B cell (primary cell): ENCODE data around the gene TMEM150C. TPM values are rescaled to one million over a fixed set of nuclear protein-coding genes. Genes with fewer than 3 reads are reported as not detected.

Source experiments
- ATAC-seq: fragments of 200-7000 bp; cut with Tn5 transposase; one replicate; pipeline ENCODE4 v1.10.0; 2021; ENCODE audit warnings: low read depth, mild to moderate bottlenecking, moderate number of reproducible peaks, moderate library complexity
- CTCF ChIA-PET: fragments of 350-600 bp; sonication (Branson Sonifier 250); formaldehyde crosslinking; loops from one replicate; lab custom pipeline; 2021; ENCODE audit warnings: antibody characterized with exemption, inconsistent platforms; lab: Charles Lee
- POLR2A ChIA-PET: fragments of 350-600 bp; sonication (Branson Sonifier 250); formaldehyde crosslinking; loops from one replicate; lab custom pipeline; 2021; ENCODE audit warnings: antibody characterized with exemption; lab: Charles Lee
- DNase-seq: peaks from one replicate; pipeline ENCODE4 v3.0.0; 2013
- H2AFZ ChIP-seq: 2 replicates; pipeline ENCODE4 v1.6.1; 2012; ENCODE audit warnings: mild to moderate bottlenecking, low read depth, low read length; ENCODE audit not compliant: insufficient read depth, poor library complexity, severe bottlenecking
- H3K27ac ChIP-seq, 2 donors: 1 replicate in 1 of 2; 2 replicates in 1 of 2; pipeline ENCODE4 v1.5.1; 2012 to 2013; ENCODE audit warnings: low read length in 2 of 2, mild to moderate bottlenecking in 2 of 2, moderate library complexity in 1 of 2
- H3K27me3 ChIP-seq, 4 experiments: fragments of 200-600 bp in 1 of 4; sonication (generic) in 1 of 4; replicated peaks in 1 of 4; 1 replicate in 2 of 4; 2 replicates in 2 of 4; pipeline versions ENCODE4 v1.6.1 to v1.7.0; 2013 to 2016; ENCODE audit warnings: low read length in 3 of 4, mild to moderate bottlenecking in 2 of 4, mixed read lengths in 1 of 4, moderate library complexity in 1 of 4; ENCODE audit not compliant: insufficient read depth in 4 of 4, control insufficient read depth in 3 of 4; ENCODE audit errors: control extremely low read depth in 1 of 4
- H3K36me3 ChIP-seq, 2 experiments: replicated peaks in 1 of 2; 1 replicate in 1 of 2; 2 replicates in 1 of 2; pipeline versions ENCODE4 v1.6.1 to v1.7.1; 2013; ENCODE audit warnings: low read length in 1 of 2; ENCODE audit not compliant: insufficient read depth in 2 of 2, control insufficient read depth in 1 of 2; ENCODE audit errors: control extremely low read depth in 1 of 2, extremely low read depth in 1 of 2
- H3K4me1 ChIP-seq, 2 donors: fragments of 200-600 bp in 1 of 2; sonication (generic) in 1 of 2; 1 replicate in 1 of 2; 2 replicates in 1 of 2; pipeline versions ENCODE4 v1.5.1 to v1.6.1; 2013 to 2017; ENCODE audit warnings: low read length in 2 of 2; ENCODE audit not compliant: control insufficient read depth in 2 of 2, insufficient read depth in 2 of 2
- H3K4me2 ChIP-seq: replicated peaks from 2 replicates; pipeline ENCODE3; 2012; ENCODE audit warnings: mild to moderate bottlenecking, low read depth, low read length; ENCODE audit not compliant: poor library complexity, severe bottlenecking
- H3K4me3 ChIP-seq, 5 experiments: fragments of 200-600 bp in 1 of 5; sonication (generic) in 1 of 5; 1 replicate in 3 of 5; 2 replicates in 2 of 5; pipeline versions ENCODE4 v1.5.1 to v1.7.0; 2011 to 2016; ENCODE audit warnings: low read length in 4 of 5, mild to moderate bottlenecking in 4 of 5, low read depth in 2 of 5, control low read depth in 1 of 5, moderate library complexity in 1 of 5; ENCODE audit not compliant: insufficient read depth in 1 of 5; ENCODE audit errors: control extremely low read depth in 1 of 5, extremely low read depth in 1 of 5
- H3K79me2 ChIP-seq: fragments of 200-600 bp; sonication (generic); one replicate; pipeline ENCODE4 v1.6.0; 2016; ENCODE audit warnings: low read length; ENCODE audit not compliant: control insufficient read depth, insufficient read depth
- H3K9ac ChIP-seq: fragments of 200-600 bp; sonication (generic); 2 replicates; pipeline ENCODE4 v1.6.1; 2017; ENCODE audit warnings: mild to moderate bottlenecking, low read length, moderate library complexity
- H3K9me3 ChIP-seq, 3 donors: one replicate each; pipeline versions ENCODE4 v1.6.1 to v1.7.1; 2013; ENCODE audit warnings: low read length in 2 of 3; ENCODE audit not compliant: control insufficient read depth in 2 of 3, insufficient read depth in 1 of 3; ENCODE audit errors: control extremely low read depth in 1 of 3
- H4K20me1 ChIP-seq: 2 replicates; pipeline ENCODE4 v1.6.0; 2012; ENCODE audit warnings: mild to moderate bottlenecking, low read length; ENCODE audit not compliant: insufficient read depth, control insufficient read depth, poor library complexity, severe bottlenecking
- H3K27ac Mint-ChIP-seq: one replicate; pipeline ENCODE4 v1.8.0; 2021; ENCODE audit warnings: mixed read lengths
- H3K27me3 Mint-ChIP-seq: one replicate; pipeline ENCODE4 v1.8.0; 2021; ENCODE audit warnings: mixed read lengths
- H3K4me1 Mint-ChIP-seq: one replicate; pipeline ENCODE4 v1.8.0; 2021; ENCODE audit warnings: mixed read lengths
- H3K4me3 Mint-ChIP-seq: one replicate; pipeline ENCODE4 v1.8.0; 2021; ENCODE audit warnings: mixed read lengths
- H3K9me3 Mint-ChIP-seq: one replicate; pipeline ENCODE4 v1.8.0; 2022; ENCODE audit warnings: mixed read lengths; ENCODE audit not compliant: insufficient read depth
- CTCF ChIP-seq: fragments of 200-600 bp; IDR thresholded peaks from one replicate; pipeline ENCODE4 v1.8.0; 2022; ENCODE audit warnings: antibody characterized with exemption, mild to moderate bottlenecking
- EZH2 ChIP-seq: IDR thresholded peaks from 2 replicates; pipeline ENCODE4 v1.6.1; 2012; ENCODE audit warnings: borderline replicate concordance, low read depth, mild to moderate bottlenecking, moderate library complexity, low read length; ENCODE audit not compliant: insufficient read depth, poor library complexity, severe bottlenecking
- WGBS: methylation state at CpG from one replicate; pipeline ENCODE4 v1.1.5; 2013; ENCODE audit warnings: missing lambda C conversion rate; ENCODE audit not compliant: insufficient coverage; 5-methylcytosine and 5-hydroxymethylcytosine counted together
- intact Hi-C: fragments of 100-400 bp; cut with micrococcal nuclease; formaldehyde crosslinking; loops from one replicate; pipeline ENCODE4 v1.10.0; 2022
- polyA plus RNA-seq: library from polyadenylated mRNA; depleted of rRNA; stranded (reverse); fragments of >200 nt; gene quantifications from 2 replicates; pipeline ENCODE4 v1.2.3, GENCODE V29; 2012
- total RNA-seq, 2 donors: library from RNA; stranded (reverse); fragments of 120-200 nt in 1 of 2; gene quantifications; 1 replicate in 1 of 2; 2 replicates in 1 of 2; pipeline versions ENCODE4 v1.2.3 to v1.2.4, GENCODE V29; 2013 to 2022

TMEM150C gene
- total and polyA plus RNA-seq, 2 donors (not counting 1 experiment from before 2014, with no cell fraction given) = 0.04 TPM; not detected in 1

GRCh38 chr4:82495666-82496065 lies 66.1 kb downstream of the TMEM150C start:
- ChIA-PET POLR2A (no interaction called here), CTCF (no interaction called here)
- ATAC-seq (no peak), DNase-seq (no peak)
- Histone ChIP-seq H3K4me1 (no peaks in the 10 kb centered on the region), H3K4me2 (no peak overlapping the region), H3K79me2 (no peaks in the 10 kb centered on the region), H2AFZ (no peak overlapping the region), H3K27ac (no peak overlapping the region), H3K9ac (no peak overlapping the region), H3K27me3 (no peaks in the 10 kb centered on the region), H3K9me3 (no peaks in the 10 kb centered on the region), H3K36me3 (no peaks in the 10 kb centered on the region), H3K4me3 (no peak overlapping the region), H4K20me1 (no peaks in the 10 kb centered on the region)
- Mint-ChIP-seq H3K4me3 (no peak overlapping the region), H3K27me3 (no peaks in the 10 kb centered on the region), H3K9me3 (no peaks in the 10 kb centered on the region), H3K27ac (no peak overlapping the region), H3K4me1 (no peaks in the 10 kb centered on the region)
- intact Hi-C loops = no loop called here
- no peak for TF ChIP-seq CTCF
- TF ChIP-seq EZH2 = no peak
- WGBS = 98% methylated on average over 4 of the region's 4 CpGs

GRCh38 chr4:82493721-82494425 lies 67.9 kb downstream of the TMEM150C start:
- TF ChIP-seq CTCF (no peak), EZH2 (no peak)
- Histone ChIP-seq H3K27ac (no peak overlapping the region), H3K9ac (no peak overlapping the region), H3K79me2 (no peaks in the 10 kb centered on the region), H3K4me2 (no peak overlapping the region), H3K4me3 (no peak overlapping the region), H2AFZ (no peak overlapping the region), H3K9me3 (no peaks in the 10 kb centered on the region), H3K27me3 (no peaks in the 10 kb centered on the region), H4K20me1 (no peaks in the 10 kb centered on the region), H3K4me1 (no peaks in the 10 kb centered on the region), H3K36me3 (no peaks in the 10 kb centered on the region)
- CTCF ChIA-PET = no interaction called here
- no peaks in the 10 kb centered on the region for H3K4me1 Mint-ChIP-seq
- no peaks in the 10 kb centered on the region for H3K9me3 Mint-ChIP-seq
- H3K27me3 Mint-ChIP-seq = no peaks in the 10 kb centered on the region
- WGBS = no CpG with 5 or more reads among the region's 2 CpGs
- POLR2A ChIA-PET = no interaction called here
- intact Hi-C loops = no loop called here
- no peak overlapping the region for H3K27ac Mint-ChIP-seq
- no peak overlapping the region for H3K4me3 Mint-ChIP-seq
- no peak for ATAC-seq
- no peak for DNase-seq
